GM12878 (cell line): ENCODE measurements around the gene NOD2. TPM values are rescaled to one million over a fixed set of nuclear protein-coding genes. Genes with fewer than 3 reads are reported as not detected.

Experiments used
- BCL11A ChIP-seq: IDR thresholded peaks from 2 replicates; pipeline ENCODE4 v1.6.1; 2011; ENCODE audit warnings: low read depth, low read length
- CHD1 ChIP-seq: IDR thresholded peaks from 2 replicates; pipeline ENCODE4 v1.6.1; 2012; ENCODE audit warnings: low read depth, low read length, improper control_type of control experiment
- CREM ChIP-seq: IDR thresholded peaks from 2 replicates; pipeline ENCODE4 v1.6.1; 2014; ENCODE audit warnings: antibody characterized with exemption, low read depth
- EZH2 ChIP-seq: IDR thresholded peaks from 2 replicates; pipeline ENCODE4 v1.6.1; 2012; ENCODE audit warnings: low read depth, mild to moderate bottlenecking, control low read depth, inconsistent platforms, low read length, borderline replicate concordance; ENCODE audit not compliant: control insufficient read depth
- FOS ChIP-seq: IDR thresholded peaks from 3 replicates; pipeline ENCODE4 v1.6.1; 2011; ENCODE audit warnings: borderline replicate concordance; ENCODE audit not compliant: insufficient read length; ENCODE audit errors: extremely low read depth
- HDAC2 ChIP-seq: fragments of 200-600 bp; sonication (generic); IDR thresholded peaks from 2 replicates; pipeline ENCODE4 v1.6.1; 2017
- MXI1 ChIP-seq: fragments of 150-350 bp; IDR thresholded peaks from 2 replicates; pipeline ENCODE4 v1.6.1; 2011; ENCODE audit warnings: low read depth, mild to moderate bottlenecking, inconsistent platforms, low read length, improper control_type of control experiment
- MYB ChIP-seq: fragments of 150-350 bp; IDR thresholded peaks from 2 replicates; pipeline ENCODE4 v1.6.1; 2014; ENCODE audit warnings: mild to moderate bottlenecking, low read depth, low read length, borderline replicate concordance
- NR2C2 ChIP-seq: IDR thresholded peaks from 2 replicates; pipeline ENCODE4 v1.6.1; 2011; ENCODE audit warnings: borderline replicate concordance, low read depth; ENCODE audit not compliant: control insufficient read depth, insufficient read length
- PML ChIP-seq: IDR thresholded peaks from 2 replicates; pipeline ENCODE4 v1.6.1; 2012; ENCODE audit warnings: low read length, inconsistent platforms
- RB1 ChIP-seq: fragments of 450-650 bp; formaldehyde crosslinking; IDR thresholded peaks from 2 replicates; pipeline ENCODE4 v1.6.1; 2017; ENCODE audit warnings: mild to moderate bottlenecking, borderline replicate concordance
- SIN3A ChIP-seq: IDR thresholded peaks from 2 replicates; pipeline ENCODE4 v1.6.1; 2012; ENCODE audit warnings: low read depth, low read length, improper control_type of control experiment
- SIX5 ChIP-seq: IDR thresholded peaks from 2 replicates; pipeline ENCODE4 v1.6.1; 2011; ENCODE audit warnings: mild to moderate bottlenecking, low read depth, low read length, moderate library complexity; ENCODE audit not compliant: severe bottlenecking
- SMAD5 ChIP-seq: IDR thresholded peaks from 2 replicates; pipeline ENCODE4 v1.6.1; 2016; ENCODE audit warnings: antibody characterized with exemption, low read depth
- SUZ12 ChIP-seq: fragments of 200-600 bp; sonication (generic); IDR thresholded peaks from one replicate; pipeline ENCODE4 v1.6.1; 2018; ENCODE audit warnings: antibody characterized with exemption, mild to moderate bottlenecking; ENCODE audit not compliant: unreplicated experiment
- TBL1XR1 ChIP-seq: IDR thresholded peaks from 2 replicates; pipeline ENCODE4 v1.6.1; 2012; ENCODE audit warnings: low read depth, low read length, improper control_type of control experiment
- USF1 ChIP-seq: IDR thresholded peaks from 2 replicates; pipeline ENCODE4 v1.6.1; 2011; ENCODE audit warnings: borderline replicate concordance, low read depth, mild to moderate bottlenecking, moderate library complexity, mixed read lengths, low read length; ENCODE audit not compliant: insufficient read depth; ENCODE audit errors: extremely low read length
- YY1 ChIP-seq: IDR thresholded peaks from 2 replicates; pipeline ENCODE4 v1.6.1; 2011; ENCODE audit warnings: low read depth, mild to moderate bottlenecking, low read length
- ZBED1 ChIP-seq: IDR thresholded peaks from 2 replicates; pipeline ENCODE4 v1.6.1; 2016; ENCODE audit warnings: borderline replicate concordance
- ZNF384 ChIP-seq: IDR thresholded peaks from 2 replicates; pipeline ENCODE4 v1.6.1; 2012; ENCODE audit warnings: low read depth, mild to moderate bottlenecking, low read length, improper control_type of control experiment, borderline replicate concordance
- ZNF622 ChIP-seq: fragments of 450-650 bp; IDR thresholded peaks from 2 replicates; pipeline ENCODE4 v1.6.1; 2017; ENCODE audit warnings: mild to moderate bottlenecking, inconsistent platforms
- polyA plus RNA-seq, 11 experiments: library from polyadenylated mRNA; depleted of rRNA in 4 of 11; unstranded in 6 of 11; stranded (reverse) in 5 of 11; fragments of >200 nt; fragmentation: Nextera tagmentation in 4 of 11; fragmentation: Illumina TruSeq in 1 of 11; extraction: Ambion mirVana in 4 of 11; extraction: Trizol in 1 of 11; gene quantifications; 1 replicate in 1 of 11; 2 replicates in 10 of 11; pipeline versions ENCODE4 v1.2.1 to v1.2.3, GENCODE V29; 2011 to 2016; ENCODE audit warnings: inconsistent platforms in 2 of 11, missing spikeins in 2 of 11, low read depth in 1 of 11
- total RNA-seq, 4 experiments: library from RNA; depleted of rRNA in 3 of 4; stranded (reverse); fragments of >200 nt in 3 of 4; fragmentation: Illumina TruSeq in 1 of 4; extraction: Trizol in 1 of 4; gene quantifications; 2 replicates each; pipeline versions ENCODE4 v1.2.1 to v1.2.3, GENCODE V29; 2013 to 2021
- TF ChIP-seq, protein P1 (sequence below), 3 experiments: IDR thresholded peaks in 2 of 3; conservative IDR thresholded peaks in 1 of 3; 2 replicates each; pipeline ENCODE4 v1.5.1; 2011; ENCODE audit warnings: low read depth in 3 of 3, low read length in 3 of 3, mild to moderate bottlenecking in 3 of 3, control low read depth in 2 of 3, moderate library complexity in 2 of 3, inconsistent platforms in 1 of 3, mixed read lengths in 1 of 3; ENCODE audit not compliant: control insufficient read depth in 2 of 3, insufficient read depth in 1 of 3; ENCODE audit errors: extremely low read depth in 1 of 3
- TF ChIP-seq, protein P2 (sequence below): fragments of 150-350 bp; IDR thresholded peaks from 2 replicates; pipeline ENCODE4 v1.6.1; 2016; ENCODE audit warnings: low read depth, low read length
- TF ChIP-seq, protein P3 (sequence below): fragments of 450-650 bp; IDR thresholded peaks from 2 replicates; pipeline ENCODE4 v1.6.1; 2014; ENCODE audit warnings: mild to moderate bottlenecking

The NOD2 gene
- total and polyA plus RNA-seq, 10 of the 15 experiments (the other 5 are each of a cell fraction or from before 2014, with no cell fraction given) = 1.0 to 18.6 (median 6.7) TPM

GRCh38 chr16:50684823-50685461 is 8.5 kb upstream of the NOD2 start (continued):
- TF ChIP-seq, protein P1, sequence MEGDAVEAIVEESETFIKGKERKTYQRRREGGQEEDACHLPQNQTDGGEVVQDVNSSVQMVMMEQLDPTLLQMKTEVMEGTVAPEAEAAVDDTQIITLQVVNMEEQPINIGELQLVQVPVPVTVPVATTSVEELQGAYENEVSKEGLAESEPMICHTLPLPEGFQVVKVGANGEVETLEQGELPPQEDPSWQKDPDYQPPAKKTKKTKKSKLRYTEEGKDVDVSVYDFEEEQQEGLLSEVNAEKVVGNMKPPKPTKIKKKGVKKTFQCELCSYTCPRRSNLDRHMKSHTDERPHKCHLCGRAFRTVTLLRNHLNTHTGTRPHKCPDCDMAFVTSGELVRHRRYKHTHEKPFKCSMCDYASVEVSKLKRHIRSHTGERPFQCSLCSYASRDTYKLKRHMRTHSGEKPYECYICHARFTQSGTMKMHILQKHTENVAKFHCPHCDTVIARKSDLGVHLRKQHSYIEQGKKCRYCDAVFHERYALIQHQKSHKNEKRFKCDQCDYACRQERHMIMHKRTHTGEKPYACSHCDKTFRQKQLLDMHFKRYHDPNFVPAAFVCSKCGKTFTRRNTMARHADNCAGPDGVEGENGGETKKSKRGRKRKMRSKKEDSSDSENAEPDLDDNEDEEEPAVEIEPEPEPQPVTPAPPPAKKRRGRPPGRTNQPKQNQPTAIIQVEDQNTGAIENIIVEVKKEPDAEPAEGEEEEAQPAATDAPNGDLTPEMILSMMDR (IDR thresholded peaks at IDR 0.05 in 2 of 3, conservative IDR thresholded peaks at IDR 0.05 in 1 of 3; ENCODE audit: control insufficient read depth in 2 of 3, extremely low read depth in 1 of 3, insufficient read depth in 1 of 3, low read depth in 3 of 3, low read length in 3 of 3) = no peak
- TF ChIP-seq, protein P2, sequence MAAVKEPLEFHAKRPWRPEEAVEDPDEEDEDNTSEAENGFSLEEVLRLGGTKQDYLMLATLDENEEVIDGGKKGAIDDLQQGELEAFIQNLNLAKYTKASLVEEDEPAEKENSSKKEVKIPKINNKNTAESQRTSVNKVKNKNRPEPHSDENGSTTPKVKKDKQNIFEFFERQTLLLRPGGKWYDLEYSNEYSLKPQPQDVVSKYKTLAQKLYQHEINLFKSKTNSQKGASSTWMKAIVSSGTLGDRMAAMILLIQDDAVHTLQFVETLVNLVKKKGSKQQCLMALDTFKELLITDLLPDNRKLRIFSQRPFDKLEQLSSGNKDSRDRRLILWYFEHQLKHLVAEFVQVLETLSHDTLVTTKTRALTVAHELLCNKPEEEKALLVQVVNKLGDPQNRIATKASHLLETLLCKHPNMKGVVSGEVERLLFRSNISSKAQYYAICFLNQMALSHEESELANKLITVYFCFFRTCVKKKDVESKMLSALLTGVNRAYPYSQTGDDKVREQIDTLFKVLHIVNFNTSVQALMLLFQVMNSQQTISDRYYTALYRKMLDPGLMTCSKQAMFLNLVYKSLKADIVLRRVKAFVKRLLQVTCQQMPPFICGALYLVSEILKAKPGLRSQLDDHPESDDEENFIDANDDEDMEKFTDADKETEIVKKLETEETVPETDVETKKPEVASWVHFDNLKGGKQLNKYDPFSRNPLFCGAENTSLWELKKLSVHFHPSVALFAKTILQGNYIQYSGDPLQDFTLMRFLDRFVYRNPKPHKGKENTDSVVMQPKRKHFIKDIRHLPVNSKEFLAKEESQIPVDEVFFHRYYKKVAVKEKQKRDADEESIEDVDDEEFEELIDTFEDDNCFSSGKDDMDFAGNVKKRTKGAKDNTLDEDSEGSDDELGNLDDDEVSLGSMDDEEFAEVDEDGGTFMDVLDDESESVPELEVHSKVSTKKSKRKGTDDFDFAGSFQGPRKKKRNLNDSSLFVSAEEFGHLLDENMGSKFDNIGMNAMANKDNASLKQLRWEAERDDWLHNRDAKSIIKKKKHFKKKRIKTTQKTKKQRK = no peak
- TF ChIP-seq ZNF622 (no peak), MXI1 (no peak), BCL11A (peak; percentile 47; the same call in 1 of the 2 replicates), MYB (no peak), ZNF384 (no peak), PML (no peak), NR2C2 (no peak), YY1 (peak; percentile 13; the same call in 1 of the 2 replicates), HDAC2 (no peak), SIN3A (no peak), RB1 (no peak), FOS (no peak), ZBED1 (no peak), EZH2 (no peak), SIX5 (no peak), USF1 (no peak), SUZ12 (no peak), CHD1 (no peak), TBL1XR1 (no peak), CREM (peak; percentile 14; the same call in 1 of the 2 replicates), SMAD5 (no peak)
- TF ChIP-seq, protein P3, sequence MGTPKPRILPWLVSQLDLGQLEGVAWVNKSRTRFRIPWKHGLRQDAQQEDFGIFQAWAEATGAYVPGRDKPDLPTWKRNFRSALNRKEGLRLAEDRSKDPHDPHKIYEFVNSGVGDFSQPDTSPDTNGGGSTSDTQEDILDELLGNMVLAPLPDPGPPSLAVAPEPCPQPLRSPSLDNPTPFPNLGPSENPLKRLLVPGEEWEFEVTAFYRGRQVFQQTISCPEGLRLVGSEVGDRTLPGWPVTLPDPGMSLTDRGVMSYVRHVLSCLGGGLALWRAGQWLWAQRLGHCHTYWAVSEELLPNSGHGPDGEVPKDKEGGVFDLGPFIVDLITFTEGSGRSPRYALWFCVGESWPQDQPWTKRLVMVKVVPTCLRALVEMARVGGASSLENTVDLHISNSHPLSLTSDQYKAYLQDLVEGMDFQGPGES = no peak
